ENCODE data around the gene NCKIPSD.
A peak's percentile ranks its signal among the peaks of the same experiment; 100 is the strongest.

Gene NCKIPSD

GRCh38 chr3:48624767-48625166 is 60.9 kb downstream of the NCKIPSD start:
- Histone ChIP-seq H3K4me1 (ENCODE audit: low read length) (no peaks in the 10 kb centered on the region), H3K27ac (ENCODE audit: low read length) (no peak overlapping the region), H3F3A (ENCODE audit: insufficient read depth, low read length) (no peaks in the 10 kb centered on the region), H3K36me3 (replicated peaks; ENCODE audit: insufficient read depth, low read length) (no peaks in the 10 kb centered on the region), H3K9me3 (replicated peaks; ENCODE audit: insufficient read depth, low read length) (no peaks in the 10 kb centered on the region), H3K79me2 (ENCODE audit: low read length) (no peaks in the 10 kb centered on the region), H3K27me3 (replicated peaks; ENCODE audit: insufficient read depth, low read length) (no peaks in the 10 kb centered on the region), H3K9me2 (replicated peaks; ENCODE audit: insufficient read depth, low read length) (no peaks in the 10 kb centered on the region), H2AFZ (ENCODE audit: low read length) (no peak overlapping the region), H3K4me2 (ENCODE audit: low read depth, low read length) (no peak overlapping the region), H3K4me3 (ENCODE audit: low read length) (no peak overlapping the region), H3K9ac (ENCODE audit: low read length) (no peak overlapping the region), H4K20me1 (ENCODE audit: insufficient read depth, low read length) (no peaks in the 10 kb centered on the region)
- no peak for DNase-seq
- TF ChIP-seq EZH2phosphoT487 (IDR thresholded peaks at IDR 0.05; ENCODE audit: low read length), result no peak
- no peak for TF ChIP-seq CTCF (IDR thresholded peaks at IDR 0.05; ENCODE audit: low read length)
- TF ChIP-seq EZH2 (optimal IDR thresholded peaks at IDR 0.05; ENCODE audit: low read depth, low read length), result no peak

- Histone ChIP-seq H3K27me3 (replicated peaks; ENCODE audit: insufficient read depth, low read length) (no peaks in the 10 kb centered on the region), H4K20me1 (ENCODE audit: insufficient read depth, low read length) (no peaks in the 10 kb centered on the region), H3K9me2 (replicated peaks; ENCODE audit: insufficient read depth, low read length) (no peaks in the 10 kb centered on the region), H3F3A (ENCODE audit: insufficient read depth, low read length) (no peaks in the 10 kb centered on the region), H3K4me3 (ENCODE audit: low read length) (no peak overlapping the region), H3K9me3 (replicated peaks; ENCODE audit: insufficient read depth, low read length) (no peaks in the 10 kb centered on the region), H3K4me2 (ENCODE audit: low read depth, low read length) (no peak overlapping the region), H3K36me3 (replicated peaks; ENCODE audit: insufficient read depth, low read length) (no peaks in the 10 kb centered on the region), H3K27ac (ENCODE audit: low read length) (no peak overlapping the region), H2AFZ (ENCODE audit: low read length) (no peak overlapping the region), H3K79me2 (ENCODE audit: low read length) (no peaks in the 10 kb centered on the region), H3K9ac (ENCODE audit: low read length) (no peak overlapping the region), H3K4me1 (ENCODE audit: low read length) (no peaks in the 10 kb centered on the region)
- DNase-seq, result peak; percentile 37
- no peak for TF ChIP-seq EZH2phosphoT487 (IDR thresholded peaks at IDR 0.05; ENCODE audit: low read length)
- TF ChIP-seq CTCF (IDR thresholded peaks at IDR 0.05; ENCODE audit: low read length), result no peak
- TF ChIP-seq EZH2 (optimal IDR thresholded peaks at IDR 0.05; ENCODE audit: low read depth, low read length), result no peak
These were observed 61.7 kb downstream of the NCKIPSD start for GRCh38 chr3:48623851-48624547.
